ENCODE results near the gene SMARCAL1. TPM values are rescaled to one million over a fixed set of nuclear protein-coding genes. Genes with fewer than 3 reads are reported as not detected.

The SMARCAL1 gene
- total and polyA plus RNA-seq, 8 donors = 5.5 to 12.8 (median 7.4) TPM

- no peaks in the 10 kb centered on the region for H3K9me3 ChIP-seq
- no peak overlapping the region for H3K4me3 ChIP-seq
- no peak for DNase-seq
- intact Hi-C loops (cut with DNase I) = no loop called here
- H3K27ac ChIP-seq = no peak overlapping the region
- 74 to 79% methylated on average over 7 of the region's 7 CpGs for WGBS, 2 donors
- TF ChIP-seq CTCF (IDR thresholded peaks at IDR 0.05) = no peak
- ATAC-seq = no peak
- FAIRE-seq = no peak
- no peaks in the 10 kb centered on the region for H3K4me1 ChIP-seq
- H3K27me3 ChIP-seq = no peaks in the 10 kb centered on the region
- peaks cover 0 to 62% (median 38%) of the 10 kb centered on the region in 3 donors for H3K36me3 ChIP-seq
Measured at GRCh38 chr2:216450784-216451183, 38.5 kb downstream of the SMARCAL1 start.

- intact Hi-C loops (cut with DNase I) = no loop called here
- H3K27me3 ChIP-seq = no peaks in the 10 kb centered on the region
- no peaks in the 10 kb centered on the region for H3K9me3 ChIP-seq
- H3K4me1 ChIP-seq = no peaks in the 10 kb centered on the region
- peaks cover 0 to 36% (median 10%) of the 10 kb centered on the region in 3 donors for H3K36me3 ChIP-seq
- H3K27ac ChIP-seq = no peak overlapping the region
- 99% methylated on average over 4 of the region's 4 CpGs for WGBS, 2 donors
- no peak for DNase-seq
- no peak overlapping the region for H3K4me3 ChIP-seq
- no peak for TF ChIP-seq CTCF (IDR thresholded peaks at IDR 0.05)
- ATAC-seq = no peak
- no peak for FAIRE-seq
Measured at GRCh38 chr2:216453955-216454614, 41.8 kb downstream of the SMARCAL1 start.

- Histone ChIP-seq H3K27ac (no peak overlapping the region), H3K9me3 (no peaks in the 10 kb centered on the region), H3K27me3 (no peaks in the 10 kb centered on the region), H3K4me1 (no peaks in the 10 kb centered on the region), H3K36me3 (peaks cover 0 to 3% (median 0%) of the 10 kb centered on the region in 3 donors), H3K4me3 (no peak overlapping the region)
- DNase-seq (no peak), ATAC-seq (no peak), FAIRE-seq (no peak)
- TF ChIP-seq CTCF (IDR thresholded peaks at IDR 0.05) = no peak
- WGBS, 2 donors = 65 to 67% methylated on average over 2 of the region's 2 CpGs
- intact Hi-C loops (cut with DNase I) = no loop called here
Measured at GRCh38 chr2:216463148-216463547, 50.9 kb downstream of the SMARCAL1 start.

- intact Hi-C loops (cut with DNase I) = no loop called here
- FAIRE-seq = no peak
- ATAC-seq = no peak
- Histone ChIP-seq H3K4me1 (no peaks in the 10 kb centered on the region), H3K9me3 (no peaks in the 10 kb centered on the region), H3K4me3 (no peak overlapping the region), H3K27ac (no peak overlapping the region), H3K27me3 (no peaks in the 10 kb centered on the region), H3K36me3 (peaks cover 0 to 5% (median 0%) of the 10 kb centered on the region in 3 donors)
- 94% methylated on average over 6 of the region's 6 CpGs for WGBS, 2 donors
- no peak for TF ChIP-seq CTCF (IDR thresholded peaks at IDR 0.05)
- DNase-seq = no peak
Measured at GRCh38 chr2:216464104-216464720, 51.9 kb downstream of the SMARCAL1 start.

GRCh38 chr2:216465579-216466195 lies 53.4 kb downstream of the SMARCAL1 start:
- no peak overlapping the region for H3K27ac ChIP-seq
- no peaks in the 10 kb centered on the region for H3K27me3 ChIP-seq
- intact Hi-C loops (cut with DNase I) = no loop called here
- no peak for ATAC-seq
- no peak overlapping the region for H3K4me3 ChIP-seq
- FAIRE-seq = no peak
- peaks cover 0 to 5% (median 0%) of the 10 kb centered on the region in 3 donors for H3K36me3 ChIP-seq
- H3K9me3 ChIP-seq = no peaks in the 10 kb centered on the region
- DNase-seq = no peak
- 85 to 86% methylated on average over 5 of the region's 5 CpGs for WGBS, 2 donors
- H3K4me1 ChIP-seq = no peaks in the 10 kb centered on the region
- TF ChIP-seq CTCF (IDR thresholded peaks at IDR 0.05) = no peak
